GM12878 (cell line): Measurements from ENCODE around the gene NUB1. TPM values are rescaled to one million over a fixed set of nuclear protein-coding genes. Genes with fewer than 3 reads are reported as not detected.

Source experiments
- ATAC-seq: fragments of 200-7000 bp; cut with Tn5 transposase; 3 replicates; pipeline ENCODE4 v1.9.1; 2020; ENCODE audit warnings: mild to moderate bottlenecking, moderate library complexity
- BruUV-seq: library from RNA; stranded (reverse); fragments of 400-500 nt; replicated peaks from 2 replicates; lab custom pipeline; 2021; lab: Mats Ljungman, UMichigan
- CTCF ChIA-PET: fragments of 300-600 bp; sonication (Branson Sonifier 250); formaldehyde crosslinking; extraction: SDS; loops from one replicate; lab custom pipeline; 2021; ENCODE audit warnings: inconsistent platforms; lab: Yijun Ruan, JAX
- POLR2A ChIA-PET: fragments of 350-600 bp; formaldehyde crosslinking; extraction: SDS; loops from one replicate; lab custom pipeline; 2021; ENCODE audit warnings: inconsistent platforms; lab: Charles Lee
- RAD21 ChIA-PET: fragments of 300-600 bp; sonication (Branson Sonifier 250); formaldehyde crosslinking; loops from one replicate; lab custom pipeline; 2023; ENCODE audit warnings: antibody characterized with exemption; ENCODE audit not compliant: unreplicated experiment; lab: Charles Lee
- SMC1A ChIA-PET: fragments of 300-600 bp; sonication (Branson Sonifier 250); formaldehyde crosslinking; loops from one replicate; lab custom pipeline; 2023; ENCODE audit not compliant: unreplicated experiment, uncharacterized antibody; lab: Charles Lee
- DNase-seq: peaks from one replicate; pipeline ENCODE4 v3.0.0-alpha.2; 2011; ENCODE audit warnings: low read depth, low spot score
- FAIRE-seq: peaks from 3 replicates; lab custom pipeline; 2011; peaks lifted over from hg19 to GRCh38; lab: Jason Lieb, UNC
- H2AFZ ChIP-seq: 2 replicates; pipeline ENCODE4 v1.6.0; 2011; ENCODE audit warnings: low read depth, low read length, control low read depth; ENCODE audit not compliant: control insufficient read depth
- H3K27ac ChIP-seq: 2 replicates; pipeline ENCODE4 v1.5.1; 2011; ENCODE audit warnings: control low read depth; ENCODE audit not compliant: control insufficient read depth, insufficient read depth
- H3K27me3 ChIP-seq, 2 experiments: replicated peaks in 1 of 2; 2 replicates each; pipeline versions ENCODE4 v1.6.0 to v1.6.1; 2011; ENCODE audit warnings: low read length in 1 of 2; ENCODE audit not compliant: control insufficient read depth in 2 of 2, insufficient read depth in 2 of 2
- H3K36me3 ChIP-seq, 2 experiments: 2 replicates each; pipeline ENCODE4 v1.5.1; 2011; ENCODE audit warnings: low read length in 1 of 2; ENCODE audit not compliant: control insufficient read depth in 2 of 2, insufficient read depth in 2 of 2
- H3K4me1 ChIP-seq: 2 replicates; pipeline ENCODE4 v1.6.1; 2011; ENCODE audit warnings: mild to moderate bottlenecking, low read length, moderate library complexity, mixed read lengths; ENCODE audit not compliant: control insufficient read depth, insufficient read depth
- H3K4me2 ChIP-seq: 2 replicates; pipeline ENCODE4 v1.6.0; 2011; ENCODE audit warnings: control low read depth; ENCODE audit not compliant: control insufficient read depth, insufficient read depth
- H3K4me3 ChIP-seq: fragments of 200-600 bp; sonication (generic); 2 replicates; pipeline ENCODE4 v1.5.1; 2016
- H3K79me2 ChIP-seq: 2 replicates; pipeline ENCODE4 v1.6.0; 2011; ENCODE audit warnings: low read length; ENCODE audit not compliant: control insufficient read depth, insufficient read depth
- H3K9ac ChIP-seq: 2 replicates; pipeline ENCODE4 v1.8.0; 2011; ENCODE audit warnings: low read length, control low read depth, mixed read lengths; ENCODE audit not compliant: control insufficient read depth, insufficient read depth
- H3K9me3 ChIP-seq: replicated peaks from 3 replicates; pipeline ENCODE4 v1.5.1; 2011; ENCODE audit warnings: mild to moderate bottlenecking, low read length; ENCODE audit not compliant: control insufficient read depth, insufficient read depth
- H4K20me1 ChIP-seq: 2 replicates; pipeline ENCODE4 v1.6.0; 2011; ENCODE audit not compliant: control insufficient read depth, insufficient read depth
- ATF3 ChIP-seq: IDR thresholded peaks from 2 replicates; pipeline ENCODE4 v1.6.1; 2011; ENCODE audit warnings: low read depth, mild to moderate bottlenecking, low read length, moderate library complexity, borderline replicate concordance; ENCODE audit errors: extremely low read depth
- CREM ChIP-seq: IDR thresholded peaks from 2 replicates; pipeline ENCODE4 v1.6.1; 2014; ENCODE audit warnings: antibody characterized with exemption, low read depth
- KDM1A ChIP-seq: fragments of 200-600 bp; sonication (generic); IDR thresholded peaks from 2 replicates; pipeline ENCODE4 v1.6.1; 2016; ENCODE audit warnings: borderline replicate concordance
- MEF2A ChIP-seq: IDR thresholded peaks from 2 replicates; pipeline ENCODE4 v1.6.1; 2011; ENCODE audit warnings: low read depth, mild to moderate bottlenecking, low read length, moderate library complexity; ENCODE audit not compliant: insufficient read depth
- PRDM15 ChIP-seq: fragments of 450-650 bp; formaldehyde crosslinking; IDR thresholded peaks from 2 replicates; pipeline ENCODE4 v1.4.0; 2020; ENCODE audit warnings: mild to moderate bottlenecking, moderate library complexity
- RELB ChIP-seq: fragments of 450-650 bp; IDR thresholded peaks from 2 replicates; pipeline ENCODE4 v1.6.1; 2017; ENCODE audit warnings: low read depth, mild to moderate bottlenecking, moderate library complexity
- SREBF1 ChIP-seq: IDR thresholded peaks from 2 replicates; pipeline ENCODE4 v1.6.1; 2012; ENCODE audit warnings: mild to moderate bottlenecking, low read length
- SUPT20H ChIP-seq: IDR thresholded peaks from 2 replicates; pipeline ENCODE4 v1.6.1; 2011; ENCODE audit warnings: low read depth, mild to moderate bottlenecking, low read length, moderate library complexity, borderline replicate concordance; ENCODE audit not compliant: control insufficient read depth
- WGBS: methylation state at CpG from one replicate; pipeline ENCODE4 v1.1.6; 2016; ENCODE audit warnings: low lambda C conversion rate; ENCODE audit not compliant: insufficient replicate concordance, insufficient coverage; ENCODE audit errors: missing lambda C conversion rate; 5-methylcytosine and 5-hydroxymethylcytosine counted together
- in situ Hi-C: fragments of 300-500 bp; cut with MboI; formaldehyde crosslinking; loops from 9 replicates; pipeline ENCODE4 v1.14.3; 2018; ENCODE audit warnings: mixed read lengths
- intact Hi-C: fragments of 100-400 bp; cut with micrococcal nuclease; formaldehyde crosslinking; loops from one replicate; pipeline ENCODE4 v1.14.2; 2022; ENCODE audit not compliant: unreplicated experiment
- polyA plus RNA-seq, 11 experiments: library from polyadenylated mRNA; depleted of rRNA in 4 of 11; unstranded in 6 of 11; stranded (reverse) in 5 of 11; fragments of >200 nt; fragmentation: Nextera tagmentation in 4 of 11; fragmentation: Illumina TruSeq in 1 of 11; extraction: Ambion mirVana in 4 of 11; extraction: Trizol in 1 of 11; gene quantifications; 1 replicate in 1 of 11; 2 replicates in 10 of 11; pipeline versions ENCODE4 v1.2.1 to v1.2.3, GENCODE V29; 2011 to 2016; ENCODE audit warnings: inconsistent platforms in 2 of 11, missing spikeins in 2 of 11, low read depth in 1 of 11
- total RNA-seq, 4 experiments: library from RNA; depleted of rRNA in 3 of 4; stranded (reverse); fragments of >200 nt in 3 of 4; fragmentation: Illumina TruSeq in 1 of 4; extraction: Trizol in 1 of 4; gene quantifications; 2 replicates each; pipeline versions ENCODE4 v1.2.1 to v1.2.3, GENCODE V29; 2013 to 2021
- TF ChIP-seq, protein P1 (sequence below): fragments of 150-350 bp; IDR thresholded peaks from 2 replicates; pipeline ENCODE4 v1.6.1; 2016; ENCODE audit warnings: low read depth, low read length
- TF ChIP-seq, protein P2 (sequence below): fragments of 450-650 bp; IDR thresholded peaks from 2 replicates; pipeline ENCODE4 v1.6.1; 2017; ENCODE audit warnings: mild to moderate bottlenecking

Gene NUB1
- total and polyA plus RNA-seq, 10 of the 15 experiments (the other 5 are each of a cell fraction or from before 2014, with no cell fraction given) = 24.1 to 102 (median 49.0) TPM

GRCh38 chr7:151395036-151395367 is 53.4 kb downstream of the NUB1 start (continued):
- TF ChIP-seq, protein P1, sequence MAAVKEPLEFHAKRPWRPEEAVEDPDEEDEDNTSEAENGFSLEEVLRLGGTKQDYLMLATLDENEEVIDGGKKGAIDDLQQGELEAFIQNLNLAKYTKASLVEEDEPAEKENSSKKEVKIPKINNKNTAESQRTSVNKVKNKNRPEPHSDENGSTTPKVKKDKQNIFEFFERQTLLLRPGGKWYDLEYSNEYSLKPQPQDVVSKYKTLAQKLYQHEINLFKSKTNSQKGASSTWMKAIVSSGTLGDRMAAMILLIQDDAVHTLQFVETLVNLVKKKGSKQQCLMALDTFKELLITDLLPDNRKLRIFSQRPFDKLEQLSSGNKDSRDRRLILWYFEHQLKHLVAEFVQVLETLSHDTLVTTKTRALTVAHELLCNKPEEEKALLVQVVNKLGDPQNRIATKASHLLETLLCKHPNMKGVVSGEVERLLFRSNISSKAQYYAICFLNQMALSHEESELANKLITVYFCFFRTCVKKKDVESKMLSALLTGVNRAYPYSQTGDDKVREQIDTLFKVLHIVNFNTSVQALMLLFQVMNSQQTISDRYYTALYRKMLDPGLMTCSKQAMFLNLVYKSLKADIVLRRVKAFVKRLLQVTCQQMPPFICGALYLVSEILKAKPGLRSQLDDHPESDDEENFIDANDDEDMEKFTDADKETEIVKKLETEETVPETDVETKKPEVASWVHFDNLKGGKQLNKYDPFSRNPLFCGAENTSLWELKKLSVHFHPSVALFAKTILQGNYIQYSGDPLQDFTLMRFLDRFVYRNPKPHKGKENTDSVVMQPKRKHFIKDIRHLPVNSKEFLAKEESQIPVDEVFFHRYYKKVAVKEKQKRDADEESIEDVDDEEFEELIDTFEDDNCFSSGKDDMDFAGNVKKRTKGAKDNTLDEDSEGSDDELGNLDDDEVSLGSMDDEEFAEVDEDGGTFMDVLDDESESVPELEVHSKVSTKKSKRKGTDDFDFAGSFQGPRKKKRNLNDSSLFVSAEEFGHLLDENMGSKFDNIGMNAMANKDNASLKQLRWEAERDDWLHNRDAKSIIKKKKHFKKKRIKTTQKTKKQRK = no peak
- TF ChIP-seq SREBF1 (no peak), KDM1A (no peak)
- TF ChIP-seq, all 136 proteins: peak for 0

DNA sequence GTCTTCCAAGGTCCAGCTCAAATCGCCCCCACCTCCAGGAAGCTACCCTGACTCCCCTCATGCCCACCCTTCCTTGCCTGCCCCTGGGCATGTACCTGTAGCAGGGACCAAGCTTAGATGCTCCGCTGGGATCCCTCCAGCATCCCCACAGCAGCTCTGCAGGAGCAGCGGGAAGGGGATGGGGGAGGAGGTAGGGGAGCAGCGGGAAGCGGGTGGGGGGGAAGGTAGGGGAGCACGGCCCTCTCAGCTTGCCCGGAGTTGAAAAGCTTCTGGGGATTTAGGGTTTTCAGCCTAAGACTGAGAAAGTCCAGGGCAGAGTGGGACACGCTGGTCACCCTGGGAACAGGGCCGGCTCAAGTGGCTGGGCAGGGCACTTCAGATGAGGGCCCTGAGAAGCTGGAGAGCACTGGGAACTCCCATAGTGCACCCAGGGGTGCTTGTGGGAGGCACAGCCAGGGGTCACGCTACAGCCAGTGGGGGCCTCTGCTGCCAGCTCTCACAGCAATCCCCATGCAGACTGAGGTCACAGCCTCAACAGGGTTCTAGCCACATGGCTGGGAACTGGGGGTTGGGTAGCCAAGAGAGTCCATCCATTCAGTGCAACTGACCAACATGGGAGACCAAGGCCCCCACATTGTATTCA is 54.8 kb downstream of the NUB1 start:
- ChIA-PET CTCF (no interaction called here), SMC1A (interaction anchor here (0.8 kb wide), 1 partner anchor 224 kb away, joined by 3 read pairs; no protein-coding TSS in a partner anchor)
- in situ Hi-C loops = no loop called here

More for the DNA sequence above, 54.8 kb downstream of the NUB1 start:
- no peak overlapping the region for H3K4me2 ChIP-seq
- RAD21 ChIA-PET = no interaction called here
- WGBS = 52% methylated on average over 5 of the region's 10 CpGs
- TF ChIP-seq RELB = no peak
- no peak for TF ChIP-seq PRDM15 (CRISPR knock-in tag)
- TF ChIP-seq MEF2A = no peak
- no peak for TF ChIP-seq SUPT20H
- no peak for TF ChIP-seq ATF3
- TF ChIP-seq CREM = no peak
- TF ChIP-seq, protein P2, sequence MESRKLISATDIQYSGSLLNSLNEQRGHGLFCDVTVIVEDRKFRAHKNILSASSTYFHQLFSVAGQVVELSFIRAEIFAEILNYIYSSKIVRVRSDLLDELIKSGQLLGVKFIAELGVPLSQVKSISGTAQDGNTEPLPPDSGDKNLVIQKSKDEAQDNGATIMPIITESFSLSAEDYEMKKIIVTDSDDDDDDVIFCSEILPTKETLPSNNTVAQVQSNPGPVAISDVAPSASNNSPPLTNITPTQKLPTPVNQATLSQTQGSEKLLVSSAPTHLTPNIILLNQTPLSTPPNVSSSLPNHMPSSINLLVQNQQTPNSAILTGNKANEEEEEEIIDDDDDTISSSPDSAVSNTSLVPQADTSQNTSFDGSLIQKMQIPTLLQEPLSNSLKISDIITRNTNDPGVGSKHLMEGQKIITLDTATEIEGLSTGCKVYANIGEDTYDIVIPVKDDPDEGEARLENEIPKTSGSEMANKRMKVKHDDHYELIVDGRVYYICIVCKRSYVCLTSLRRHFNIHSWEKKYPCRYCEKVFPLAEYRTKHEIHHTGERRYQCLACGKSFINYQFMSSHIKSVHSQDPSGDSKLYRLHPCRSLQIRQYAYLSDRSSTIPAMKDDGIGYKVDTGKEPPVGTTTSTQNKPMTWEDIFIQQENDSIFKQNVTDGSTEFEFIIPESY = no peak
- TF ChIP-seq, all 136 proteins: peak for 0
- Histone ChIP-seq H4K20me1 (no peaks in the 10 kb centered on the region), H3K4me1 (peaks cover 13% of the 10 kb centered on the region), H3K79me2 (no peaks in the 10 kb centered on the region), H3K27ac (no peak overlapping the region), H3K4me3 (no peak overlapping the region), H3K27me3 (no peaks in the 10 kb centered on the region; a peak in 1 of 4 replicates), H3K36me3 (no peaks in the 10 kb centered on the region), H3K9me3 (no peaks in the 10 kb centered on the region; the same call in 2 of the 3 replicates), H2AFZ (no peak overlapping the region), H3K9ac (no peak overlapping the region)
- intact Hi-C loops = no loop called here
- POLR2A ChIA-PET = no interaction called here
- DNase-seq (no peak), ATAC-seq (no peak), FAIRE-seq (no peak)
- BruUV-seq = no TSS peak
